Measurements from ENCODE around the gene FOCAD.
A peak's percentile ranks its signal among the peaks of the same experiment; 100 is the strongest.

Gene FOCAD

DNA sequence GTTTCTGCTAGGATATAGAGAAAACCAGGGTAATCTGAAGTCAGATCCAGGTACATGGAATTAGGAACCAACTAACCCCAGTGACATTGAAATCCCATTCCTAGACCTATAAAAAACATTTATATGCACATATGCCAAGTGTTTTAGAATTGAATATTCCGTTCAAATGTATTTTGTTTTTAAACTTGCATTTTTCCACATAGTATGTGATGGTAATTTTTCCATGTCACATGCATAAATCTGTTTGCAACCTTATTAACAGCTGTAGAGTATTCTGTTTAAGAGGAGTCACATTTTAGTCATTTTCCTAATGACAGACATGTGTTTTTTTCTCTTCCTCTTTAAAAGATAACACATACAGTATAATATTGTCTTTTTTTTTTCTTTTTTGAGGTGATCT, 50.2 kb downstream of the FOCAD start:
- DNase-seq (ENCODE audit: low spot score), result no peak

DNA sequence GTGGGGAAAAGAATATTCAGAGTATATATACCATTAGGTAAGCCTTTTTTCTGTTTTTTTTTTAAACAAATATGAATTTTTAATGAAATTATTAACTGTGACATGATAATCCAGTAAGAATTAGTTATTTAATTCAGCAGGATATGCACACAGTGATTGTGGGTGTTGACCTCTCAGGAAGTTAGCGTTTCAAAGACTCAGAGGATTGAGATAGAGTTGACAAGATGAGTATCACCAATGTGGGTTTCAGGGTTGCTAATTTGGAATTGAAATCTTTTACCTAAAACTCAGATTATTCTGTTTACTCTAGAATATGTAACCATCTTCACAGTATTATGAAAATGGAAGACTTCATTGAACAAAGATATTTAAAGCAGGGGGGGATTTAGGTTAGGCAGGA, 56.2 kb downstream of the FOCAD start:
- DNase-seq (ENCODE audit: low spot score), result no peak

DNA sequence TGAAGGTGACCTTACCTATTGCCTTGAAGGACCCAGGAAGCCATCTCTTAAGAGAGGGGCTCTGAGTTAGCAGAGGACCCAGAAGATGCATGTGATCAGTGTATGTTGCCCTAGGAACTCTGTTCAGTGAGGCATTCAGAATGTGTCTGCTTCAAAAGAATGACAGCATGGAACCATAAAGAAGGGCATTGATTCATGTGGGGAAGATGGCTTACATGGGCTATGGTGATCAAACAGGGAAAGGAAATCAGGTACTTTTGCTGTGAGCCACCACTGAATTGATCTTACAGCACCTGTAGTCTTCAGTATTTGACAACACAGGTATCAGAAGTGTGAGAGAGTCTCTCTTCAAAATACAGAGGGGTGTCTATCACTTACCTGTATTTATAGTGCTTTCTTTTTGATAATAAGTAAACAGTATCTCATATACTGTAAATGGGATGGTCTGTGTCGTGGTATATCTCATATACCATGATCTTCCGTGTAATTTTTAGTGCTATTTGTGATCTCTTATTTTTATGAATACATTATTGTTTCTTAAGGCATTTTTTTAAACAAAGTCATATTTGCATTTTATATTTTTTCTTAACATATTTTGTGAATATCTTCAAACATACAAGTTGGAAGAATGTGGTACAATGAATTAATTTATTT, 57.0 kb downstream of the FOCAD start:
- no peak for DNase-seq (ENCODE audit: low spot score)

- DNase-seq (ENCODE audit: low spot score), result no peak
Measured at GRCh38 chr9:20742833-20743232, 58.8 kb downstream of the FOCAD start.

GRCh38 chr9:20744036-20744630, 60.1 kb downstream of the FOCAD start:
- DNase-seq (ENCODE audit: low spot score), result no peak

- DNase-seq (ENCODE audit: low spot score), result no peak
Measured at GRCh38 chr9:20746967-20747366, 62.9 kb downstream of the FOCAD start.

DNA sequence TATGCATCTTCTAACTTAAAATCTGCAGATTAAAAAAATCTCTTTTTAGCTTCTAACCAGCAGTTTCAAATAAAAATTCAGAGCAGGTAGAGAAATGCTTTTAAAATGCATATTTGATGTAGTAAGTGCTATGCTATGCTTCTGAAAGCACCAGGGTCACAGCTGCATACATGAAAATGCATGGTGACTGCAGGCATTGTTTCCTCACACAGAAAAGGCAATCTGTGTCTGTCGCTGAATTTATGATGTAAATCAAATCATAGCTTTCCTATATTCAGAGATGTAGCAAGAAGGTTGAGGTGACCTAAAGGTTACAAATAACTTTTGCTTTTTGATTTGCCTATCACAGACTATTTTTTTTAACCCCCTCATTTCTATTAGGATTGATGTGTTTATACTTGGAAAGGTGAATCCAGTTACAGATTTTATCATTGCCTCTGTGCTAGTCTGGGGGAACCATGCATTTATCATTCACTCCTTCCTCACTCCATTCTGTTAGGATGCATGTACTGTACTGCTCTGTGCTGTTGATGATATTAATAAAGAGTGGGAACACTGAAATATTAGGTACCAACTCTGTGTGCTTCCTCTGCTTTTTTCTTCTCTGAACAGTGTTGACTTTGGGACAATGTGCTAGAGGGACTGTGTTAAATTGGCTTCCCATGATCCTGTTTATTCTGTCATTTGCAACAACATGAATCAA, 65.6 kb downstream of the FOCAD start:
- DNase-seq (ENCODE audit: low spot score), result no peak

GRCh38 chr9:20753761-20754160, 69.7 kb downstream of the FOCAD start:
- DNase-seq (ENCODE audit: low spot score), result peak; percentile 20

DNA sequence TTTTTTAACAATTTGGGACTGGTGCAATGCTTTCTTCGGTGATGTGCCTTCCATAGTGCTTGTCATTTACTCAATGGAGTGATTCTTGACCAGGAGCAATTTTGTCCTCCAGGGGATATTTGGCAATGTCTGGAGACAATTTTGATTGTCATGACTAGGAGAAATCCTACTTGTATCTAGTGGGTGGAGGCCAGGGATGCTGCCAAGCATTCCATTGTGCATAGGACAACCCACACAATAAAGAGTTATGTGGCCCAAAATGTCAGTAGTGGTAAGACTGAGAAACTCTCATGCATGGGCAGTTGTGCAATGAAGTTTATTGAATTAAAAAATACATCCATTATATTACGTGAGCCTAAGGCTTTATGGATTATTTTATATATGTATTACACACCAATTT, 70.5 kb downstream of the FOCAD start:
- peak; percentile 33 for DNase-seq (ENCODE audit: low spot score)

GRCh38 chr9:20760246-20760891, 76.3 kb downstream of the FOCAD start:
- DNase-seq (ENCODE audit: low spot score), result no peak

DNA sequence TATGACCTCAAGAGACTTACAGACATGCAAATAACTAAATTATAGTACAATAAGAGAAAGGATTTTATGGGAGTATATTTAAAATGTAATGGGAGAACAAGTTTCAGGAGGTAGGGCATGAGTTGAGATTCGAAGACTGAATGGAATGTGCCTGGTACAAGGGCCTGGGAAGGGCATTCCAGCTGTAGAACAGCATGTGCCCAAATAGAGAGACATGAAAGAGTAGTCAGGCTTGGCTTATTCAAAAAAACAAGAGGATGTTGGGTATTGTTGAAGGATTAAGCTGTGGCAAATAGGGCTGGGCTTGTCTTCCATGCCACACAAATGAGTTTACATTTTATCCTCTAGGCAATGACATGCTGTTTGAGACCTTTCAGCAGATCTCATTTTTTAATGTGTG, 86.9 kb downstream of the FOCAD start:
- no peak for DNase-seq (ENCODE audit: low spot score)

- DNase-seq (ENCODE audit: low spot score), result peak; percentile 12
Measured at GRCh38 chr9:20771729-20772128, 87.7 kb downstream of the FOCAD start.

GRCh38 chr9:20775683-20776082, 91.6 kb downstream of the FOCAD start:
- no peak for DNase-seq (ENCODE audit: low spot score)

GRCh38 chr9:20781092-20781491, 97.0 kb downstream of the FOCAD start:
- DNase-seq (ENCODE audit: low spot score), result no peak

- DNase-seq (ENCODE audit: low spot score), result no peak
Measured at GRCh38 chr9:20782289-20782688, 98.2 kb downstream of the FOCAD start.

DNA sequence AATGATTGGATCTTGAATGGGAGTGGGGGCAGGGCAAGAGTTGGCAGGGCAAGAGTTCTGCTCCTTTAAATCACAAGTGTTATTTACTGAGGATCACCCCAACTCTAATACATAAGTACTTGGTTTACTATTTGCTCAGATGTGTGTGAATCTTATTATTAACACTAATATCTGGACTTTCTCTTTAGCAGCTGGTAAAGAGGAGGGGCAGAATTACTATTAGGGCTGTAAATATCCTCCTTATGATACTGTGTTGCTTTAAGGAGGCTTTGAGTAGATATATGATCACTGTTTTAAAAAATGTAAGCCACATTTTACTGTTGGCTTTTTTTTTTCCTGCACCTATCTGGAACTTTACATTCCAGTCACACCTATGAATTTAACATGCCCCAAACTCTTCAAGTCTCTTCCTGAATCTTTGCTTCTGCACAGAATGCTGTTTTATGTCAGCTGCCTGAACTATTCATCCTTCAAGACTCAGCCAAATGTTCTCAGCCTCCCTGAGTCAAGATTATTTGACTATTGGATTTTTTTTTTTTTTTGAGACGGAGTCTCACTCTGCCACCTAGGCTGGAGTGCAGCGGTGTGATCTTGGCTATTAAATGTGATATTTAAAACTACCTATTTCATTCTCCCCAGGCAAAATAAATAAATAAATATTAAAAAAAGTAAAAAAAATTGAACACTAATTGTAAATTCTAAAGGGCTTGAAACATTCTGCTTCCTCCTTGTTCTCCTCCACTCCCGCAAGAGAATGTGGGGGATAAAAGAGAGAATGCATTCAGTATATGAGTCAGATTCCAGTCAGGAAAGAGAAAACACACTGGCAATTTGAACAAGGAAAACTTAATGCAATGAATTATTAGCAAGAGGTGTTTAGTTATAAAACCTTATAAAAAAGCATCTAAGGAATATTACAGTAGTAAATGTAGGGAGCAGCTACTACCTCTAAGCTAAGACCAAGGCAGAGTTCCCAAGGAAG, 99.3 kb downstream of the FOCAD start:
- no peak for DNase-seq (ENCODE audit: low spot score)

- DNase-seq (ENCODE audit: low spot score), result no peak
Measured at GRCh38 chr9:20784196-20784595, 100.1 kb downstream of the FOCAD start.

- no peak for DNase-seq (ENCODE audit: low spot score)
Measured at GRCh38 chr9:20786807-20787206, 102.7 kb downstream of the FOCAD start.

DNA sequence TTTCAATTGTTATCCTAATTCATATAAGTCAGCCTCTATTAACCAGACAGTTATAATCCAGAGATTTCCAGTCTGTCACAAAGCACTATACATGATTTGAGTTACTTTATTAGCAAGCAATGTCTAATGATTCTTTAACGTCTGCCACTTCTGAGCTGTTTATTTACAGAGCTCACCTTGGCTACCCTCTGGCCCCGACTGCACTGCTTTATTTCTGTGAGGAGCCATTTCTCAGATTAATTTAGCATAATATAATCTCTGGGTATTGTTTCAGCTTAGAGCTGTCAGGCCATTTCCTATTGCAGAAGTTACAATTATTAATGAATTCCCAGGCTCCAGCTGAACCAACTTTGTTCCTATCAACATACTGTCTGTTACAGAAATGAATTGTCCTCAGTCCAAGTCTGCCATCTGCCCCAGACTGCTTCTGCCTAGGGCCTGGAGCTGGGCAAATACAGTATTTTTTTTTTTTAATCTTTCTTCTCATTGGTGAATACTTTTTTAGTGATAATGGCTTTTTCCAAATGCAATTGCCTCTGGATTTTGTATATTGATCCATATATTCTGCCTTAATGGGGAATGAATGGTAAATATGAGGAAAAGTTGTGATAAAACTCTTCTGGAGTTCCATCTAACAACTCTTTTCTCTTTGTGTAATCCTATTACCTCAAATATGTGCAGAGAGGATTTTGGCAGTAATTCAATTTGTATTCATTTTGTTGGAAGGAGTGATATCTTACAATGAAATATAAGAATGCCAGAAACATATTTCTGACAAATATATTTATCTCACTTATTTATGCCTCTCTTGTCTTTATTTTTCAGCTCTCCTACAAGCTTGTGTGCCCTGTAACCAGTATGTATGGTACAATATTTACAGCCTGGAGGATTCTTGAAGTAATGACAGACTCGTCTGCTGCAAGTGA, 104.7 kb downstream of the FOCAD start:
- no peak for DNase-seq (ENCODE audit: low spot score)

GRCh38 chr9:20790721-20791120, 106.7 kb downstream of the FOCAD start:
- DNase-seq (ENCODE audit: low spot score), result no peak

DNA sequence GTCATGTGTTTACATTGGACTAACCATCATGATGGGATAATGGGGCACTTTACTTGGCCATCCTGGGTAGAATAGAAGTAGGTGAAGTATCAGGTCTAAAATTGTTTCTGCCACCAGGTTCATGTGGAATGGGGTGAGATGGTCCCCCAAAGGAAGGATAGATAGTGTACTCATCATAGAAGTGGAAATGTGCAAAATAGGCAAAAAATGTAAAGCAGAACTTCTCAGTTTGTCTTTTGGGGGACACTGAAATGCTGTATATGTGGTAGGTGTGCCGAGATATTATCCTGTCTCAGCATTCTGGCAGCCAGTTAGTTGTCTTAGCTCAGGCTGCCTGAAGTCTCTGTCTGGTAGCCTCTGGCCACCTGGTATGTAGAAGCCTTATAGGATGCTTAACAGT, 107.6 kb downstream of the FOCAD start:
- no peak for DNase-seq (ENCODE audit: low spot score)

All from AG08395 (cell line).